ENCODE data around the gene TEAD1.

TEAD1 gene

GRCh38 chr11:12787847-12788246, 113.6 kb downstream of the TEAD1 start:
- TF ChIP-seq ZNF274 (IDR thresholded peaks at IDR 0.05; ENCODE audit: low read depth, low read length): no peak
- no peak overlapping the region for H3K4me3 ChIP-seq (ENCODE audit: low read length)

GRCh38 chr11:12789054-12789453, 114.8 kb downstream of the TEAD1 start:
- TF ChIP-seq ZNF274 (IDR thresholded peaks at IDR 0.05; ENCODE audit: low read depth, low read length): no peak
- H3K4me3 ChIP-seq (ENCODE audit: low read length): no peak overlapping the region

GRCh38 chr11:12789596-12790215, 115.5 kb downstream of the TEAD1 start:
- no peak for TF ChIP-seq ZNF274 (IDR thresholded peaks at IDR 0.05; ENCODE audit: low read depth, low read length)
- H3K4me3 ChIP-seq (ENCODE audit: low read length): no peak overlapping the region

GRCh38 chr11:12790861-12791616, 116.8 kb downstream of the TEAD1 start:
- H3K4me3 ChIP-seq (ENCODE audit: low read length): no peak overlapping the region
- TF ChIP-seq ZNF274 (IDR thresholded peaks at IDR 0.05; ENCODE audit: low read depth, low read length): no peak

GRCh38 chr11:12792018-12792417, 117.8 kb downstream of the TEAD1 start:
- no peak overlapping the region for H3K4me3 ChIP-seq (ENCODE audit: low read length)
- no peak for TF ChIP-seq ZNF274 (IDR thresholded peaks at IDR 0.05; ENCODE audit: low read depth, low read length)

GRCh38 chr11:12792590-12792989, 118.4 kb downstream of the TEAD1 start:
- TF ChIP-seq ZNF274 (IDR thresholded peaks at IDR 0.05; ENCODE audit: low read depth, low read length): no peak

GRCh38 chr11:12793065-12793464, 118.8 kb downstream of the TEAD1 start:
- H3K4me3 ChIP-seq (ENCODE audit: low read length): no peak overlapping the region
- no peak for TF ChIP-seq ZNF274 (IDR thresholded peaks at IDR 0.05; ENCODE audit: low read depth, low read length)

More at GRCh38 chr11:12792590-12792989, 118.4 kb downstream of the TEAD1 start:
- no peak overlapping the region for H3K4me3 ChIP-seq (ENCODE audit: low read length)

- H3K4me3 ChIP-seq (ENCODE audit: low read length): no peak overlapping the region
- TF ChIP-seq ZNF274 (IDR thresholded peaks at IDR 0.05; ENCODE audit: low read depth, low read length): no peak
Measured at GRCh38 chr11:12793506-12793905, 119.3 kb downstream of the TEAD1 start.

- TF ChIP-seq ZNF274 (IDR thresholded peaks at IDR 0.05; ENCODE audit: low read depth, low read length): no peak
Measured at GRCh38 chr11:12794576-12795230, 120.5 kb downstream of the TEAD1 start.

GRCh38 chr11:12797996-12798395, 123.8 kb downstream of the TEAD1 start:
- TF ChIP-seq ZNF274 (IDR thresholded peaks at IDR 0.05; ENCODE audit: low read depth, low read length): no peak
- H3K4me3 ChIP-seq (ENCODE audit: low read length): no peak overlapping the region

More at GRCh38 chr11:12794576-12795230, 120.5 kb downstream of the TEAD1 start:
- no peak overlapping the region for H3K4me3 ChIP-seq (ENCODE audit: low read length)

- TF ChIP-seq ZNF274 (IDR thresholded peaks at IDR 0.05; ENCODE audit: low read depth, low read length): no peak
- H3K4me3 ChIP-seq (ENCODE audit: low read length): no peak overlapping the region
Measured at GRCh38 chr11:12798609-12799011, 124.4 kb downstream of the TEAD1 start.

GRCh38 chr11:12799334-12799835, 125.2 kb downstream of the TEAD1 start:
- no peak overlapping the region for H3K4me3 ChIP-seq (ENCODE audit: low read length)

GRCh38 chr11:12800032-12800671, 125.9 kb downstream of the TEAD1 start:
- TF ChIP-seq ZNF274 (IDR thresholded peaks at IDR 0.05; ENCODE audit: low read depth, low read length): no peak
- H3K4me3 ChIP-seq (ENCODE audit: low read length): no peak overlapping the region

More at GRCh38 chr11:12799334-12799835, 125.2 kb downstream of the TEAD1 start:
- TF ChIP-seq ZNF274 (IDR thresholded peaks at IDR 0.05; ENCODE audit: low read depth, low read length): no peak

GRCh38 chr11:12800871-12801270, 126.7 kb downstream of the TEAD1 start:
- no peak overlapping the region for H3K4me3 ChIP-seq (ENCODE audit: low read length)

More at GRCh38 chr11:12800871-12801270, 126.7 kb downstream of the TEAD1 start:
- no peak for TF ChIP-seq ZNF274 (IDR thresholded peaks at IDR 0.05; ENCODE audit: low read depth, low read length)
